GM12878 (cell line): ENCODE data around the gene SYDE2. TPM values are rescaled to one million over a fixed set of nuclear protein-coding genes. Genes with fewer than 3 reads are reported as not detected.

Experiments used
- ATAC-seq: fragments of 200-7000 bp; cut with Tn5 transposase; 3 replicates; pipeline ENCODE4 v1.9.1; 2020; ENCODE audit warnings: mild to moderate bottlenecking, moderate library complexity
- BruUV-seq: library from RNA; stranded (reverse); fragments of 400-500 nt; replicated peaks from 2 replicates; lab custom pipeline; 2021; lab: Mats Ljungman, UMichigan
- CTCF ChIA-PET: fragments of 300-600 bp; sonication (Branson Sonifier 250); formaldehyde crosslinking; extraction: SDS; loops from one replicate; lab custom pipeline; 2021; ENCODE audit warnings: inconsistent platforms; lab: Yijun Ruan, JAX
- POLR2A ChIA-PET: fragments of 350-600 bp; formaldehyde crosslinking; extraction: SDS; loops from one replicate; lab custom pipeline; 2021; ENCODE audit warnings: inconsistent platforms; lab: Charles Lee
- RAD21 ChIA-PET: fragments of 300-600 bp; sonication (Branson Sonifier 250); formaldehyde crosslinking; loops from one replicate; lab custom pipeline; 2023; ENCODE audit warnings: antibody characterized with exemption; ENCODE audit not compliant: unreplicated experiment; lab: Charles Lee
- SMC1A ChIA-PET: fragments of 300-600 bp; sonication (Branson Sonifier 250); formaldehyde crosslinking; loops from one replicate; lab custom pipeline; 2023; ENCODE audit not compliant: unreplicated experiment, uncharacterized antibody; lab: Charles Lee
- DNase-seq: peaks from one replicate; pipeline ENCODE4 v3.0.0-alpha.2; 2011; ENCODE audit warnings: low read depth, low spot score
- FAIRE-seq: peaks from 3 replicates; lab custom pipeline; 2011; peaks lifted over from hg19 to GRCh38; lab: Jason Lieb, UNC
- H2AFZ ChIP-seq: 2 replicates; pipeline ENCODE4 v1.6.0; 2011; ENCODE audit warnings: low read depth, low read length, control low read depth; ENCODE audit not compliant: control insufficient read depth
- H3K27ac ChIP-seq: 2 replicates; pipeline ENCODE4 v1.5.1; 2011; ENCODE audit warnings: control low read depth; ENCODE audit not compliant: control insufficient read depth, insufficient read depth
- H3K27me3 ChIP-seq, 2 experiments: replicated peaks in 1 of 2; 2 replicates each; pipeline versions ENCODE4 v1.6.0 to v1.6.1; 2011; ENCODE audit warnings: low read length in 1 of 2; ENCODE audit not compliant: control insufficient read depth in 2 of 2, insufficient read depth in 2 of 2
- H3K36me3 ChIP-seq, 2 experiments: 2 replicates each; pipeline ENCODE4 v1.5.1; 2011; ENCODE audit warnings: low read length in 1 of 2; ENCODE audit not compliant: control insufficient read depth in 2 of 2, insufficient read depth in 2 of 2
- H3K4me1 ChIP-seq: 2 replicates; pipeline ENCODE4 v1.6.1; 2011; ENCODE audit warnings: mild to moderate bottlenecking, low read length, moderate library complexity, mixed read lengths; ENCODE audit not compliant: control insufficient read depth, insufficient read depth
- H3K4me2 ChIP-seq: 2 replicates; pipeline ENCODE4 v1.6.0; 2011; ENCODE audit warnings: control low read depth; ENCODE audit not compliant: control insufficient read depth, insufficient read depth
- H3K4me3 ChIP-seq: fragments of 200-600 bp; sonication (generic); 2 replicates; pipeline ENCODE4 v1.5.1; 2016
- H3K79me2 ChIP-seq: 2 replicates; pipeline ENCODE4 v1.6.0; 2011; ENCODE audit warnings: low read length; ENCODE audit not compliant: control insufficient read depth, insufficient read depth
- H3K9ac ChIP-seq: 2 replicates; pipeline ENCODE4 v1.8.0; 2011; ENCODE audit warnings: low read length, control low read depth, mixed read lengths; ENCODE audit not compliant: control insufficient read depth, insufficient read depth
- H3K9me3 ChIP-seq: replicated peaks from 3 replicates; pipeline ENCODE4 v1.5.1; 2011; ENCODE audit warnings: mild to moderate bottlenecking, low read length; ENCODE audit not compliant: control insufficient read depth, insufficient read depth
- H4K20me1 ChIP-seq: 2 replicates; pipeline ENCODE4 v1.6.0; 2011; ENCODE audit not compliant: control insufficient read depth, insufficient read depth
- E2F8 ChIP-seq: fragments of 450-650 bp; IDR thresholded peaks from 2 replicates; pipeline ENCODE4 v1.6.1; 2018; ENCODE audit warnings: mild to moderate bottlenecking, low read depth, moderate library complexity; ENCODE audit not compliant: partially characterized antibody
- EZH2 ChIP-seq: IDR thresholded peaks from 2 replicates; pipeline ENCODE4 v1.6.1; 2012; ENCODE audit warnings: low read depth, mild to moderate bottlenecking, control low read depth, inconsistent platforms, low read length, borderline replicate concordance; ENCODE audit not compliant: control insufficient read depth
- HSF1 ChIP-seq: fragments of 150-350 bp; IDR thresholded peaks from 2 replicates; pipeline ENCODE4 v1.6.1; 2014; ENCODE audit warnings: mild to moderate bottlenecking, low read depth, low read length
- MXI1 ChIP-seq: fragments of 150-350 bp; IDR thresholded peaks from 2 replicates; pipeline ENCODE4 v1.6.1; 2011; ENCODE audit warnings: low read depth, mild to moderate bottlenecking, inconsistent platforms, low read length, improper control_type of control experiment
- NFIC ChIP-seq: IDR thresholded peaks from 2 replicates; pipeline ENCODE4 v1.6.1; 2012; ENCODE audit warnings: low read depth, mild to moderate bottlenecking, inconsistent platforms, low read length, moderate library complexity
- NFYA ChIP-seq: IDR thresholded peaks from 2 replicates; pipeline ENCODE4 v1.6.1; 2011; ENCODE audit warnings: low read depth, mild to moderate bottlenecking, low read length, improper control_type of control experiment, borderline replicate concordance
- RBBP5 ChIP-seq: fragments of 200-600 bp; sonication (generic); conservative IDR thresholded peaks from 2 replicates; pipeline ENCODE4 v1.6.1; 2016
- TCF7 ChIP-seq: IDR thresholded peaks from 2 replicates; pipeline ENCODE4 v1.6.1; 2014; ENCODE audit warnings: antibody characterized with exemption, borderline replicate concordance
- WRNIP1 ChIP-seq: IDR thresholded peaks from 2 replicates; pipeline ENCODE4 v1.6.1; 2011; ENCODE audit warnings: low read depth, low read length, improper control_type of control experiment, borderline replicate concordance
- ZNF24 ChIP-seq: fragments of 450-650 bp; IDR thresholded peaks from 2 replicates; pipeline ENCODE4 v1.6.1; 2017; ENCODE audit warnings: antibody characterized with exemption, mild to moderate bottlenecking
- ZZZ3 ChIP-seq: IDR thresholded peaks from 2 replicates; pipeline ENCODE4 v1.6.1; 2011; ENCODE audit warnings: low read depth; ENCODE audit not compliant: control insufficient read depth, insufficient read length
- WGBS: methylation state at CpG from one replicate; pipeline ENCODE4 v1.1.6; 2016; ENCODE audit warnings: low lambda C conversion rate; ENCODE audit not compliant: insufficient replicate concordance, insufficient coverage; ENCODE audit errors: missing lambda C conversion rate; 5-methylcytosine and 5-hydroxymethylcytosine counted together
- in situ Hi-C: fragments of 300-500 bp; cut with MboI; formaldehyde crosslinking; loops from 9 replicates; pipeline ENCODE4 v1.14.3; 2018; ENCODE audit warnings: mixed read lengths
- intact Hi-C: fragments of 100-400 bp; cut with micrococcal nuclease; formaldehyde crosslinking; loops from one replicate; pipeline ENCODE4 v1.14.2; 2022; ENCODE audit not compliant: unreplicated experiment
- polyA plus RNA-seq, 11 experiments: library from polyadenylated mRNA; depleted of rRNA in 4 of 11; unstranded in 6 of 11; stranded (reverse) in 5 of 11; fragments of >200 nt; fragmentation: Nextera tagmentation in 4 of 11; fragmentation: Illumina TruSeq in 1 of 11; extraction: Ambion mirVana in 4 of 11; extraction: Trizol in 1 of 11; gene quantifications; 1 replicate in 1 of 11; 2 replicates in 10 of 11; pipeline versions ENCODE4 v1.2.1 to v1.2.3, GENCODE V29; 2011 to 2016; ENCODE audit warnings: inconsistent platforms in 2 of 11, missing spikeins in 2 of 11, low read depth in 1 of 11
- total RNA-seq, 4 experiments: library from RNA; depleted of rRNA in 3 of 4; stranded (reverse); fragments of >200 nt in 3 of 4; fragmentation: Illumina TruSeq in 1 of 4; extraction: Trizol in 1 of 4; gene quantifications; 2 replicates each; pipeline versions ENCODE4 v1.2.1 to v1.2.3, GENCODE V29; 2013 to 2021

SYDE2 gene
- total and polyA plus RNA-seq, 10 of the 15 experiments (the other 5 are each of a cell fraction or from before 2014, with no cell fraction given): 0.37 to 4.1 (median 1.8) TPM; not detected in 1

- DNase-seq (no peak), ATAC-seq (no peak), FAIRE-seq (no peak)
- Histone ChIP-seq H3K4me1 (no peaks in the 10 kb centered on the region), H2AFZ (no peak overlapping the region), H3K9ac (no peak overlapping the region), H3K36me3 (no peaks in the 10 kb centered on the region), H4K20me1 (no peaks in the 10 kb centered on the region), H3K27ac (no peak overlapping the region), H3K9me3 (no peaks in the 10 kb centered on the region), H3K4me2 (no peak overlapping the region), H3K79me2 (no peaks in the 10 kb centered on the region), H3K27me3 (no peaks in the 10 kb centered on the region), H3K4me3 (no peak overlapping the region)
- no peak for TF ChIP-seq E2F8
- no peak for TF ChIP-seq MXI1
- no peak for TF ChIP-seq WRNIP1
- TF ChIP-seq ZZZ3: no peak
- TF ChIP-seq ZNF24: no peak
- TF ChIP-seq NFIC: no peak
- TF ChIP-seq NFYA: no peak
- no peak for TF ChIP-seq RBBP5
- TF ChIP-seq HSF1: no peak
- no peak for TF ChIP-seq TCF7
- no peak for TF ChIP-seq EZH2
- in situ Hi-C loops (no loop called here), intact Hi-C loops (no loop called here)
- POLR2A ChIA-PET: no interaction called here
- 0% methylated on average over 1 of the region's 1 CpG for WGBS
- BruUV-seq: no TSS peak
- SMC1A ChIA-PET: interaction anchor here (0.6 kb wide), 1 partner anchor 1167 kb away, joined by 3 read pairs; no protein-coding TSS in a partner anchor
- CTCF ChIA-PET: no interaction called here
- RAD21 ChIA-PET: no interaction called here
Observed at GRCh38 chr1:85128316-85128715, 72.5 kb downstream of the SYDE2 start.
